ENCODE measurements around the gene CCDC89.

DNA sequence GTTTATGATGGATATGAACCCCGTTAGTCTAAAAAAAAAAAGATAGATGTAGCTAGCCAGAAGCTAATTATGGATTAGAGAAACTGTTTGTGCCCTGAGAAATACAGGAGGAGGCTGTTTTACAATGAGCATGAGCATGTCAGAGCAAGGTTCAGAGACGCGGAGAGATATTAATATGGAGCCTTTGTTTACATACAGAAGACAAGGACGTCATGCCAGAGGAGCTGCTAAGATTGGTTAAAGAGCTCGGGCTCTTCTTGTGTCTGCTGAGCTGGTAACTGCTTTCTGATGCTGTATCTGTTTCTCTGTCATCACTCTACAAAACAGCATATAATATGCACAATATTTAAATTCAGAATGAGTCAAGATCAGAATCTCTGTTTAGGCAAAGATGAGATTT is 24.9 kb upstream of the CCDC89 start:
- TF ChIP-seq, protein P1, sequence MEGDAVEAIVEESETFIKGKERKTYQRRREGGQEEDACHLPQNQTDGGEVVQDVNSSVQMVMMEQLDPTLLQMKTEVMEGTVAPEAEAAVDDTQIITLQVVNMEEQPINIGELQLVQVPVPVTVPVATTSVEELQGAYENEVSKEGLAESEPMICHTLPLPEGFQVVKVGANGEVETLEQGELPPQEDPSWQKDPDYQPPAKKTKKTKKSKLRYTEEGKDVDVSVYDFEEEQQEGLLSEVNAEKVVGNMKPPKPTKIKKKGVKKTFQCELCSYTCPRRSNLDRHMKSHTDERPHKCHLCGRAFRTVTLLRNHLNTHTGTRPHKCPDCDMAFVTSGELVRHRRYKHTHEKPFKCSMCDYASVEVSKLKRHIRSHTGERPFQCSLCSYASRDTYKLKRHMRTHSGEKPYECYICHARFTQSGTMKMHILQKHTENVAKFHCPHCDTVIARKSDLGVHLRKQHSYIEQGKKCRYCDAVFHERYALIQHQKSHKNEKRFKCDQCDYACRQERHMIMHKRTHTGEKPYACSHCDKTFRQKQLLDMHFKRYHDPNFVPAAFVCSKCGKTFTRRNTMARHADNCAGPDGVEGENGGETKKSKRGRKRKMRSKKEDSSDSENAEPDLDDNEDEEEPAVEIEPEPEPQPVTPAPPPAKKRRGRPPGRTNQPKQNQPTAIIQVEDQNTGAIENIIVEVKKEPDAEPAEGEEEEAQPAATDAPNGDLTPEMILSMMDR (IDR thresholded peaks at IDR 0.05): no peak
- no peak for TF ChIP-seq EZH2 (IDR thresholded peaks at IDR 0.05; ENCODE audit: borderline replicate concordance, insufficient read depth, low read depth, low read length, poor library complexity, severe bottlenecking)
